ENCODE measurements around the gene GOLGA8S. TPM values are rescaled to one million over a fixed set of nuclear protein-coding genes. Genes with fewer than 3 reads are reported as not detected.
"Not testable (repeated sequence)": the region's sequence is repeated elsewhere in the genome, so short reads cannot be mapped to it uniquely, and the experiment has no call there.

The GOLGA8S gene
- under 0.01 TPM in 1 of 2 replicates, not detected in the other for total RNA-seq

DNA sequence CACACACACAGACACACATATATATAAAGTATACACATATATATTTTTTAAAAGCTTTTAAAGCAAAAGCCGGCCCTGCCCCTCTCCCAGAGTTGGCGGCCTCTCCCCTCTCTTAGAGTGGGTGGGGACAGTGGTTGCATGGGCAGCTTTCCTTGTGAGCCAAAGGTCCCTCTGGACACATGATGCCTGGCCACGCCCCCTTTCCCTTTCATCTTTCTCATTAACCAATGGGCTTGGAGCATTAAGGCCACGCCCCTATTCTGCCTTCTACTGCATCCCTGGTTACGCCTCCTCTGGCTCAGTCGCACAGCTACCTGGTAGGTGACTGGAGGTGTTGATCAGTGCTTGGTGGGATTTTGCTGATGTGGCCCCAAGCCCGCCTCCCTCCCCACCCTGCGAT is at the start of gene GOLGA8S:
TSS of gene GOLGA8S (plus strand) at position 301 of the 400 bp plus-strand sequence. CDS start at position 363, 62 bp downstream.
- DNase-seq (ENCODE audit: low read depth in 2 of 2), result not testable (repeated sequence)

- DNase-seq (ENCODE audit: low read depth in 2 of 2), result not testable (repeated sequence)
Observed at GRCh38 chr15:23304805-23305204, 49.7 kb upstream of the GOLGA8S start.

- not testable (repeated sequence) for DNase-seq (ENCODE audit: low read depth in 2 of 2)
Observed at GRCh38 chr15:23305921-23306320, 48.6 kb upstream of the GOLGA8S start.

DNA sequence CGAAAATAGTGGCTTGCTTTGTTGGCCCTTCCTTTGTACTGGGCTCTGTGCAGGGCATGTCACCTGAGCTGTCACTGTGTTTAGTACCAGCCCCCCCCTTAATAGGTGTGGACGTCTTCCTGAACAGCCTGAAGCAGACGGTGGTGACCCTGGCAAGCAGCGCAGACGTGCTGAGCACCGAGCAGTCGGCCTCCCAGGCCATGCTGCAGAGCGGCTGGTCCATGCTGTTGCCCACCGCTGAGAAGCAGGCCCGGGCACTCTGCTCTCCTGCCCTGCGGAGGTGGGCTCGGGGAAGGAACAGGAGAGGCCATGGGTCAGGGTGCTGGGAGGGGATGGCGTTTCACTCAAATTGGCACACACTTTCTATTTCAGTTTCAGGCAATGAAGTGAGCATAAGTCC is 43.3 kb upstream of the GOLGA8S start:
- not testable (repeated sequence) for DNase-seq (ENCODE audit: low read depth in 2 of 2)

DNA sequence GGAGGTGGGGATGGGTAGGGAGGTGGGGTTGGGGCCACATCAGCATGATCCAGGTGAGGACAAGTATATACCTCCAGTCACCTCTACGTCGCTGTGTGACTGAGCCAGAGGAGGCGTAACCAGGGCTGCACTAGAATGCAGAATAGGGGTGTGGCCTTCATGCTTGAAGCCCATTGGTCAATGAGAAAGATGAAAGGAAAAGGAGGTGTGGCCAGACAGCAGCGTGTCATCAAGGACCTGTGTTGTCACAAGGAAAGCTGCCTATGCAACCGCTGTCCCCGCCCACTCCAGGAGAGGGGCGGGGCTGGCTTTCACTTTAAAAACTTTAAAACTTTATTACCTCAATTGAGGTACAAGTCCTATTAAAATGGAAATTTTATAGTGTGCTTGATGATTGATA is 20.5 kb upstream of the GOLGA8S start, which contains the start of gene GOLGA6L26:
TSS of gene GOLGA6L26 (minus strand) at position 101 of the 400 bp plus-strand sequence. CDS start at position 40, 61 bp downstream.
- not testable (repeated sequence) for DNase-seq (ENCODE audit: low read depth in 2 of 2)

GRCh38 chr15:23362622-23363021 is 8.1 kb downstream of the GOLGA8S start:
- not testable (repeated sequence) for DNase-seq (ENCODE audit: low read depth in 2 of 2)

GRCh38 chr15:23364261-23364660 is 9.7 kb downstream of the GOLGA8S start:
- DNase-seq (ENCODE audit: low read depth in 2 of 2), result not testable (repeated sequence)

GRCh38 chr15:23370578-23370977 is 16.0 kb downstream of the GOLGA8S start:
- DNase-seq (ENCODE audit: low read depth in 2 of 2), result no peak

- not testable (repeated sequence) for DNase-seq (ENCODE audit: low read depth in 2 of 2)
Observed at GRCh38 chr15:23371134-23371533, 16.6 kb downstream of the GOLGA8S start.

DNA sequence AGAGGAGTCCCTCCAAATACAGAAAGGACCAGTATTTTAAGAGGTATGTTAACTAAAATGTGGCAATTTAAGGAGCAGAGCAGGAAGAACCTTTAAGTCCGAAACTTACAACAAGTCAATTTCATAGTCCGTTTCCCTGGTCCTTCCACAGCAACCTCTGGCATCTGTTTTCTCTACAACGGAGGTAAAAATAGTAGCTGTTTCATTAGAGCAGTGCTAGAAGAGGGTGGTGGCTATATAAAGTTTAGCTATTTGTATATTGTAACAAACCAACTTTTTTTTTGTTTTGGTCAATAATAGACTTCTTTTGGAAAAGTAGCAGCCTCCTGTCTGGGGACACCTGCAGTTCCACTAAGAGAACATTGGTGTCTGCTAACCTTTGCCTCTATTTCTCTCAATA is 17.3 kb downstream of the GOLGA8S start:
- not testable (repeated sequence) for DNase-seq (ENCODE audit: low read depth in 2 of 2)

DNA sequence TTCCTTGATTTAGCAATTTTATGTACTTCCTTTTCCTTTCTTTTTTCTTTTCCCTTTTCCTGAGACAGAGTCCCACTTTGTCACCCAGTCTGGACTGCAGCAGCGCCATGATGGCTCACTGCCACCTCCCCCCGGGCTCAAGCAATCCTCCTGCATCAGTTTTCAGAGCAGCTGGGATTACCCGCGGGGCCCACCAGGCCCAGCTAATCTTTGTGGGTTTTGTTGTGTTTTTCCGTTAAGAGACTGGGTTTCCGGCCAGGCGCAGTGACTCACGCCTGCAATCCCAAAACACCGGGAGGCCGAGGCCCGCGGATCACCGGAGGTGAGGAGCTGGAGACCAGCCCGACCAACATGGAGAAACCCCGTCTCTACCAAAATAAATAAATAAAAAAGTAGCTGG is 17.7 kb downstream of the GOLGA8S start:
- peak in 1 of 2 donors; percentile 7 for DNase-seq (ENCODE audit: low read depth in 2 of 2)

- DNase-seq (ENCODE audit: low read depth in 2 of 2), result not testable (repeated sequence)
Observed at GRCh38 chr15:23372891-23373600, 18.5 kb downstream of the GOLGA8S start.

GRCh38 chr15:23374226-23374625 is 19.7 kb downstream of the GOLGA8S start:
- not testable (repeated sequence) for DNase-seq (ENCODE audit: low read depth in 2 of 2)

GRCh38 chr15:23378946-23379345 is 24.4 kb downstream of the GOLGA8S start:
- DNase-seq (ENCODE audit: low read depth in 2 of 2), result not testable (repeated sequence)

- DNase-seq (ENCODE audit: low read depth in 2 of 2), result not testable (repeated sequence)
Observed at GRCh38 chr15:23380700-23381099, 26.2 kb downstream of the GOLGA8S start.

DNA sequence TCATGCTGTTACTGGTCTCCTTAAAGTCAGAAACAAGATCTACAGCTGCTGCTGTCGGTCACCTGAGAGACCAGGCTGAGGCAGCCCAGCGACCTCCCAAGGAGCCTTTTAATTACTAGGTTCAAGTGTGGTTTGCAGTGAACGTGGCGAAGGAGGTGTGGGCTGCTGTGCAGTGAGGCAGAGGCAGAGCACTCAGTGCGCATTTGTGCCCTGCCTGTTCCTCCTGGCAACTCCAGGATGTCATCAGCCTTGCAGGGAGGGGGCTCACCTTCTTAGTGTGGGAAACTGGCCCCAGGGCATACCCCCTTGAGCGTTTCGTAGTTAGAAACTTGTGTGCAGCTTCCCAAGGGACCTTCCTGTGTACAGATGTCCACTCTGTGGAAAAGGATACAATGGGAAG is 26.6 kb downstream of the GOLGA8S start:
- not testable (repeated sequence) for DNase-seq (ENCODE audit: low read depth in 2 of 2)

DNA sequence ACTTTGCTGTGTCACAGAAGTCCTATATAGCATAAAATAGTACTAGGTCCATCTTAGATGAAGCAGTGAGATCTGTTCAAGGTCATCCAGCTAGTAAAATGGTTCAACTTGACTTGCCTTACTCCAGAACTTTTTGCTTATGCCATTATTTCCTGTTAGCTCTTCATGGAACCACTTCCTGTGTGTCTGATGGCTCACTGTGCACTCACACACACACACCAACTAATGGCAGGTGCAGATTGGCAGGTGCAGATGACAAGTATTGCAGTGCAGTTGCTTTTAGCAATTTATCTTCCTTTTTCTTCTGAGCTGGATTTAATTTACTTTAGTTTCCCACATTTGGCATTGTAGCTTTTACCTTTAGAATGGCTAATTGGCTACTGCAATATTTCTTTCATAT is 29.8 kb downstream of the GOLGA8S start:
- no peak for DNase-seq (ENCODE audit: low read depth in 2 of 2)

DNA sequence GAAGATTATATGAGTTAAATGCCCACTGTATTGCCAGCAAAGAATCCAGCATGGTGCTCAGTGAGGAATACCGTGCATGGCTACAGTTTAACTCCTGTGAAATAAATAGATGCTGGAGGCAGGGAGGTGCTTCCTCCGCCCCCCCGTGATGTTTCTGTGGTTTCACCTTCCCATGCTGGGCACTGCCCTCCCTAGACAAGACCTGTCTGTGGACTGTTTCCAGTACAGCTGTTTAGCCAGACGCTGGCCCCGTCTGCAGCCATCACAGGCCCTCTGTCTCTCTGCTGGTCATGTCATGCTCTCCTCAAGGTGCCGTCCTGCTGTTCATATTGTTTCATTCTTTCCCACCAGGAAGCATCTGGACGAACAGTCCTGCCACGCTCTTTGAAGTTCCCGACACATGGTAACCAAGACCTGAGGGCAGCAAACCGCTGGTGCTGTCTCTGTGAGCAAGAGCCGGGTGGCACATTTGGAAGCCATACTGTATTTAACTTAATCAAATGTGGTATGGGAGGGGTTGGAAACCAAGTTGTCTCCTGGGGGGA is 31.4 kb downstream of the GOLGA8S start:
- DNase-seq (ENCODE audit: low read depth in 2 of 2), result peak in 1 of 2 donors; percentile 4

- no peak for DNase-seq (ENCODE audit: low read depth in 2 of 2)
Observed at GRCh38 chr15:23387621-23388190, 33.2 kb downstream of the GOLGA8S start.

DNA sequence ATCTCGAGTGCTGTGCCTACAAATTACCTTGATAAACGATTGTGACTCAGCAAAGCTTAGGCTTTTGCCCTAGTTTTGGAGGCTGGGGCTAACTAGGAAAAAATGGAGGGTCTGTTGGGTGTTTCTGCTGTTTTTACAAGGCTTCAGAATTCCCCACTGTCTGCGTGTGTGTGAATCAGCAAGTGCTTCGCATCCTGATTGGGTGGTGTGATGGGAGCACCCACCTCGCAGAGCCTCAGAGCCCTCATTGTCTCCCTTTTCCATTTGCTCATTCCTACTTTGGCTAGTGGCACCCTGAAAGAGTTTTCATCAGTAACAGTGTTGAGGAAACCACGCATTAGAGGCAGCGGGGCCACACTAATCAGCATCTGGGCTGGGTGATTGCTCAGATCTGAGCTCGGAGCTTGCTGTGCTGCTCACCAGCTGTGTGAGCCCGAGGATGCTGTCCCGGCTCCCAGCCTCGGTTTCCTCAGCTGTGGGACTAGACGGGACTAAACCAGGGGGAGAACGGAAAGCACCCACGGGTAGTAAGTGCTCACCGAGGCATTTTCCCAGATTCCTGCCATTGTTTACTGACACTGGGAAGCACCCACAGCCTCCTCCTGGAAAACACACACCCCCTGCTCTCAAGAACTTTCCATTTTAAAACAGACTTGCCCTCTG is 40.6 kb downstream of the GOLGA8S start:
- no peak for DNase-seq (ENCODE audit: low read depth in 2 of 2)

DNA sequence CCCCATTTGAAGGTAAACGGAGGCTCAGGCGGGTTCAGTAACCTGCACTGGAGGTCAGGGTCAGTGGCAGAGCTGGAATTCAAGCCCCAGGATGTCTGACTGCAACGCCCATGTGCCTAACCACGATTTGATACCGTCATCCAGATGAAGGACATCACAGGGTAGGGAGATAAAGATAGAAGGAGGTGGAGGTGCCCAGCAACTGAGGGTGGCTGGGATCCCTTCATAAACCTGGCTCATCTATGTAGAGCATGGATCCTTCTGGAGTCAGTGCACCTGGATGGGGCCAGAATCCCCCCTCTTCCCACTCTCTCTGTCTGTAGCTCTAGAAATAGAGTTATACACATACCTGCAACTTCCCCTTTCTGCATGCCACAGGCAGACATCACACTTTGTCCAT is 41.3 kb downstream of the GOLGA8S start:
- DNase-seq (ENCODE audit: low read depth in 2 of 2), result no peak

- DNase-seq (ENCODE audit: low read depth in 2 of 2), result peak in 1 of 2 donors; percentile 11
Observed at GRCh38 chr15:23397779-23398178, 43.2 kb downstream of the GOLGA8S start.

Measured in lung microvascular endothelial cell (primary cell).